GM12872 (cell line): ENCODE measurements around the gene CFAP73.

Experiments
- CTCF ChIP-seq: IDR thresholded peaks from 3 replicates; pipeline ENCODE4 v1.5.1; 2011; ENCODE audit warnings: low read depth, mild to moderate bottlenecking, low read length, moderate library complexity; ENCODE audit not compliant: insufficient read depth

The CFAP73 gene

GRCh38 chr12:113106361-113106760 lies 43.2 kb upstream of the CFAP73 start:
- TF ChIP-seq CTCF: no peak

GRCh38 chr12:113108308-113108707 lies 41.2 kb upstream of the CFAP73 start:
- TF ChIP-seq CTCF: no peak

- no peak for TF ChIP-seq CTCF
Observed at GRCh38 chr12:113109360-113109759, 40.2 kb upstream of the CFAP73 start.

DNA sequence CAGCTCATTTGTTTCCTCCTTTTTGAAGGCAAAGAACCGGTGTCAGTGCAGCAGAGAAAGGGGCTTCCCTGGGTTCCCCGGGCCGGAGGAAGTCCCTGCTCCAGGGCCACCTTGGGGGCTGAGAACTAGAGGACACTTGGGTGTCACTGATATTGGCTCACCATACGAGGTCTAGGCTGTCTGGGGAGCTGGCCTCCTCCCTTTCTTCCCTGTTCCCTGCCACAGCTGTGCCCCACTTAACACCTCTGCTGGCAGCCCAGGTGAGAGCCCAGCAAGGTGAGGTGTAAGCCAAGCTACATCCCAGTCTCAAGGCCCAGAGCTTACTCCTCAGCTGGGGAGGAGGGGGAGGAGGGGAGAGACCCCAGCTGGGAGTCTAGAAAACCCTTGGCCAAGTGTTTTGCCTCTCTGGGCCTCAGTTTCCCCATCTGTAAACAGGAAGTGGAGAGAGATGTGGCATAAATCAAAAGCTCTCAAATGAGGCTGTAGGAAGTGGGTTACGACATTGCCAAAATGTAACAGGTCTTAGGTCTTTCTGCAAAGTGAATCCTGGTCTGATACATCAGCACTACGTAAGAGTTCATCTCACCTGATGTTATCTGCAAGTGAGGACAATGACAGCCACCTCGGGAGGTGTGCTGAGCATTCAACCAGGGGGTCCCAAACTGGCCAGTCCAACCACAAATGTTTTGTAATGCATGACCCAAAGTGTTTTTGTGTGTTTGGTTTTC lies 39.5 kb upstream of the CFAP73 start:
- no peak for TF ChIP-seq CTCF

- no peak for TF ChIP-seq CTCF
Observed at GRCh38 chr12:113111247-113111646, 38.3 kb upstream of the CFAP73 start.

- TF ChIP-seq CTCF: no peak
Observed at GRCh38 chr12:113112043-113112899, 37.3 kb upstream of the CFAP73 start.

DNA sequence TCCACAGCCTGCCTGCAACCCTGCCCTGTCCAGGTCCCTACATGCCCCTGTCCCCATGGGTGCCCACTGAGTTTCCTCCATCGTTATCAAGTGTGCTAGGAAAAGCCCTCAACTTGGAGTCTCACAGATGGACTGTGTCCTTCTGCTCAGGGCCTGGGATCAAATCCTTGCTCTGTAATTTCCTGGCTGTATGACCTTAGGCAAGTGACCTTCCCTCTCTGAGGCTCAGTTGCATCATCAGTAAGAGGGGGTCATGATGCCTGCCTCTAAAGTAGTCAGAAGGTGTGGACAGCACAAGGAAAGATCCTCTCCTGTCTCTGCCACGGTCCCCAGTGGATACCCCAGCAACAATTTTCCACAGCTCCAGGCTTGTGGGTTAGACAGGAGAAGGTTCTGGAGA lies 36.1 kb upstream of the CFAP73 start:
- no peak for TF ChIP-seq CTCF
